ENCODE data around the gene UPK1B. TPM values are rescaled to one million over a fixed set of nuclear protein-coding genes. Genes with fewer than 3 reads are reported as not detected.

Gene UPK1B
- total RNA-seq, 1 experiment from 2014 or later, result 26.9 TPM

- Mint-ChIP-seq H3K9me3 (ENCODE audit: low read depth, unreplicated experiment) (no peaks in the 10 kb centered on the region), H3K27me3 (ENCODE audit: unreplicated experiment) (no peaks in the 10 kb centered on the region), H3K4me1 (ENCODE audit: low read depth, unreplicated experiment) (peaks cover 60% of the 10 kb centered on the region), H3K27ac (ENCODE audit: unreplicated experiment) (peak overlapping the region; percentile 91), H3K36me3 (ENCODE audit: insufficient read depth, unreplicated experiment) (peaks cover 44% of the 10 kb centered on the region), H3K4me3 (ENCODE audit: low read depth, unreplicated experiment) (peak overlapping the region; percentile 42)
- BruUV-seq (replicated peaks), result no TSS peak
- CTCF ChIA-PET, result interaction anchor here (0.6 to 2.3 kb wide), 6 partner anchors 22 to 661 kb away, joined by 3 to 19 read pairs (median 4); partner anchors contain the start of genes B4GALT4 and TEX55
- no peak for TF ChIP-seq CTCF (IDR thresholded peaks at IDR 0.05; ENCODE audit: unreplicated experiment)
- peak; percentile 45 for DNase-seq
- intact Hi-C loops (cut with micrococcal nuclease; ENCODE audit: unreplicated experiment), result loop anchor here (2.0 kb wide), 1 partner anchor 30 kb away; the partner anchor contains the start of gene B4GALT4
Observed at GRCh38 chr3:119211193-119211592, 37.8 kb downstream of the UPK1B start.

DNA sequence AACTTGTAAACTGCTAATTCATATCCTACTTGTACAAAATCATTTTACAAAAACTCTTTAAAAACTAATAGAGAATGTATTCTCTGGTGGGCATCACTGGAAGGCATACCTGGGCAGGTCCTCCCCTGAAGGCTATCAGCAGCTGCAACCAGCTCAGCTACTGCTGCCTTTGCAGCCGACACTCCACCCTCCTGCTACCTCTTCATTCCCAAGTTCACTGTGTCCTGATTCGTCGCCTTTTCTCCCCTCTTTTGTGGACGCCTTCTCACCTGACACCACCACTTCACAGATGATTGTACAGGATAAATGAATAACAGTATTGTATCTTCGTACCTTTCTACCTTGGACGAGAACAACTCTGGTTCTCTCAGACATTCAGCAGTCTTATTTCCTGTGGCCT lies 38.4 kb downstream of the UPK1B start:
- H3K4me3 Mint-ChIP-seq (ENCODE audit: low read depth, unreplicated experiment), result peak overlapping the region; percentile 42
- peak; percentile 19 for DNase-seq
- intact Hi-C loops (cut with micrococcal nuclease; ENCODE audit: unreplicated experiment), result loop anchor here (2.0 kb wide), 1 partner anchor 29 kb away; the partner anchor contains the start of gene B4GALT4
- H3K4me1 Mint-ChIP-seq (ENCODE audit: low read depth, unreplicated experiment), result peaks cover 54% of the 10 kb centered on the region
- H3K27me3 Mint-ChIP-seq (ENCODE audit: unreplicated experiment), result no peaks in the 10 kb centered on the region
- peak overlapping the region; percentile 91 for H3K27ac Mint-ChIP-seq (ENCODE audit: unreplicated experiment)
- TSS peak; percentile 42 for BruUV-seq (replicated peaks)
- CTCF ChIA-PET, result interaction anchor here (0.6 to 2.3 kb wide), 4 partner anchors 22 to 66 kb away, joined by 3 to 19 read pairs (median 4); partner anchors contain the start of genes B4GALT4 and TEX55
- no peaks in the 10 kb centered on the region for H3K9me3 Mint-ChIP-seq (ENCODE audit: low read depth, unreplicated experiment)
- TF ChIP-seq CTCF (IDR thresholded peaks at IDR 0.05; ENCODE audit: unreplicated experiment), result no peak
- H3K36me3 Mint-ChIP-seq (ENCODE audit: insufficient read depth, unreplicated experiment), result peaks cover 44% of the 10 kb centered on the region

DNA sequence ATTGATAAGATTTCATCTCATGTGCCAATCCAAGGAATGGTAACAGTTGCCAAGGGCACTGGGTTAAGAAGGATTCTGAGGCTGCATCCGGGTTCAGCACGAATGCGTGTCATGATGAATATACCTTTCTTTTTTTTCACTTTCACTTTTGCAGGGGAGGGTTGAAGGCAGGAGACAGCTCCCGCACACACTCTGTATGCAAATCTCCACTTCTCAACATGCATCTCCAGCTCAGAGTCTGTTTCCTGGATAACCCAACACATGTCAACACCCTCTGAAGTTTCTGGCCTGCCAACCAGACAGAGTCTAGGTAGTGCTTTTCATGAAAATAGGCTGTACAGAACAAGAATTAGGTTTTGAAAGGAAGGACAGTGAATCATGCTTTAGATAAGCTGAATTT lies 45.7 kb downstream of the UPK1B start:
- no peak overlapping the region for H3K27ac Mint-ChIP-seq (ENCODE audit: unreplicated experiment)
- H3K27me3 Mint-ChIP-seq (ENCODE audit: unreplicated experiment), result no peaks in the 10 kb centered on the region
- DNase-seq, result no peak
- peaks cover 61% of the 10 kb centered on the region for H3K36me3 Mint-ChIP-seq (ENCODE audit: insufficient read depth, unreplicated experiment)
- CTCF ChIA-PET, result no interaction called here
- H3K4me1 Mint-ChIP-seq (ENCODE audit: low read depth, unreplicated experiment), result peaks cover 9% of the 10 kb centered on the region
- intact Hi-C loops (cut with micrococcal nuclease; ENCODE audit: unreplicated experiment), result no loop called here
- H3K9me3 Mint-ChIP-seq (ENCODE audit: low read depth, unreplicated experiment), result no peaks in the 10 kb centered on the region
- no peak for TF ChIP-seq CTCF (IDR thresholded peaks at IDR 0.05; ENCODE audit: unreplicated experiment)
- no peak overlapping the region for H3K4me3 Mint-ChIP-seq (ENCODE audit: low read depth, unreplicated experiment)
- no TSS peak for BruUV-seq (replicated peaks)

GRCh38 chr3:119220198-119220597 lies 46.8 kb downstream of the UPK1B start:
- BruUV-seq (replicated peaks), result no TSS peak
- Mint-ChIP-seq H3K27me3 (ENCODE audit: unreplicated experiment) (no peaks in the 10 kb centered on the region), H3K4me3 (ENCODE audit: low read depth, unreplicated experiment) (no peak overlapping the region), H3K9me3 (ENCODE audit: low read depth, unreplicated experiment) (no peaks in the 10 kb centered on the region), H3K27ac (ENCODE audit: unreplicated experiment) (no peak overlapping the region), H3K36me3 (ENCODE audit: insufficient read depth, unreplicated experiment) (peaks cover 63% of the 10 kb centered on the region), H3K4me1 (ENCODE audit: low read depth, unreplicated experiment) (peaks cover 9% of the 10 kb centered on the region)
- CTCF ChIA-PET, result no interaction called here
- intact Hi-C loops (cut with micrococcal nuclease; ENCODE audit: unreplicated experiment), result no loop called here
- no peak for DNase-seq
- TF ChIP-seq CTCF (IDR thresholded peaks at IDR 0.05; ENCODE audit: unreplicated experiment), result no peak

Measured in Calu3 (cell line).